RWPE2 (cell line): ENCODE measurements around the gene PCDHGA1.

Experiments
- ATAC-seq: fragments of 200-7000 bp; cut with Tn5 transposase; 3 replicates; pipeline ENCODE4 v1.9.1; 2021; ENCODE audit warnings: low read depth
- DNase-seq: peaks from one replicate; pipeline ENCODE4 v3.0.0-alpha.2; 2020; ENCODE audit warnings: low spot score
- H3K27ac ChIP-seq: fragments of 450-650 bp; 2 replicates; pipeline ENCODE4 v1.5.1; 2017; ENCODE audit warnings: mild to moderate bottlenecking; ENCODE audit not compliant: poor library complexity, severe bottlenecking
- H3K27me3 ChIP-seq: fragments of 250-450 bp; sonication (Bioruptor Pico); 2 replicates; pipeline ENCODE4 v1.5.1; 2021; ENCODE audit warnings: mild to moderate bottlenecking, moderate library complexity; ENCODE audit not compliant: insufficient read depth, poor library complexity, severe bottlenecking
- H3K36me3 ChIP-seq: fragments of 250-450 bp; sonication (Bioruptor Pico); 2 replicates; pipeline ENCODE4 v1.5.1; 2020; ENCODE audit warnings: low read depth, mild to moderate bottlenecking, moderate library complexity
- H3K4me1 ChIP-seq: fragments of 250-450 bp; sonication (Bioruptor Pico); 2 replicates; pipeline ENCODE4 v1.5.1; 2021; ENCODE audit warnings: mild to moderate bottlenecking, moderate library complexity; ENCODE audit not compliant: insufficient read depth, poor library complexity, severe bottlenecking
- H3K4me3 ChIP-seq: fragments of 250-450 bp; sonication (Bioruptor Pico); 2 replicates; pipeline ENCODE4 v1.5.1; 2021; ENCODE audit warnings: mild to moderate bottlenecking, moderate library complexity; ENCODE audit not compliant: severe bottlenecking
- H3K9me3 ChIP-seq: fragments of 250-450 bp; sonication (Bioruptor Pico); 2 replicates; pipeline ENCODE4 v1.5.1; 2021; ENCODE audit warnings: mild to moderate bottlenecking, moderate library complexity; ENCODE audit not compliant: severe bottlenecking
- TF ChIP-seq, protein P1 (sequence below): fragments of 450-650 bp; IDR thresholded peaks from one replicate; pipeline ENCODE4 v1.5.1; 2017; ENCODE audit warnings: mild to moderate bottlenecking, moderate library complexity; ENCODE audit not compliant: poor library complexity, severe bottlenecking

The PCDHGA1 gene

GRCh38 chr5:141515946-141516671 lies 185.8 kb downstream of the PCDHGA1 start:
- TF ChIP-seq, protein P1, sequence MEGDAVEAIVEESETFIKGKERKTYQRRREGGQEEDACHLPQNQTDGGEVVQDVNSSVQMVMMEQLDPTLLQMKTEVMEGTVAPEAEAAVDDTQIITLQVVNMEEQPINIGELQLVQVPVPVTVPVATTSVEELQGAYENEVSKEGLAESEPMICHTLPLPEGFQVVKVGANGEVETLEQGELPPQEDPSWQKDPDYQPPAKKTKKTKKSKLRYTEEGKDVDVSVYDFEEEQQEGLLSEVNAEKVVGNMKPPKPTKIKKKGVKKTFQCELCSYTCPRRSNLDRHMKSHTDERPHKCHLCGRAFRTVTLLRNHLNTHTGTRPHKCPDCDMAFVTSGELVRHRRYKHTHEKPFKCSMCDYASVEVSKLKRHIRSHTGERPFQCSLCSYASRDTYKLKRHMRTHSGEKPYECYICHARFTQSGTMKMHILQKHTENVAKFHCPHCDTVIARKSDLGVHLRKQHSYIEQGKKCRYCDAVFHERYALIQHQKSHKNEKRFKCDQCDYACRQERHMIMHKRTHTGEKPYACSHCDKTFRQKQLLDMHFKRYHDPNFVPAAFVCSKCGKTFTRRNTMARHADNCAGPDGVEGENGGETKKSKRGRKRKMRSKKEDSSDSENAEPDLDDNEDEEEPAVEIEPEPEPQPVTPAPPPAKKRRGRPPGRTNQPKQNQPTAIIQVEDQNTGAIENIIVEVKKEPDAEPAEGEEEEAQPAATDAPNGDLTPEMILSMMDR = no peak
- peaks cover 45% of the 10 kb centered on the region for H3K4me1 ChIP-seq
- ATAC-seq (no peak), DNase-seq (no peak)
- H3K9me3 ChIP-seq = no peaks in the 10 kb centered on the region
- H3K27me3 ChIP-seq = no peaks in the 10 kb centered on the region
- peak overlapping the region; percentile 95 for H3K27ac ChIP-seq
- peaks cover 64% of the 10 kb centered on the region for H3K36me3 ChIP-seq
- no peak overlapping the region for H3K4me3 ChIP-seq

- H3K27me3 ChIP-seq = no peaks in the 10 kb centered on the region
- no peaks in the 10 kb centered on the region for H3K9me3 ChIP-seq
- peaks cover 59% of the 10 kb centered on the region for H3K36me3 ChIP-seq
- peak overlapping the region; percentile 95 for H3K27ac ChIP-seq
- ATAC-seq (no peak), DNase-seq (no peak)
- TF ChIP-seq, protein P1 = no peak
- peaks cover 49% of the 10 kb centered on the region for H3K4me1 ChIP-seq
- H3K4me3 ChIP-seq = no peak overlapping the region
Observed at GRCh38 chr5:141516672-141517025, 186.3 kb downstream of the PCDHGA1 start.

GRCh38 chr5:141517312-141517711 lies 187.0 kb downstream of the PCDHGA1 start:
- H3K4me3 ChIP-seq = no peak overlapping the region
- ATAC-seq (no peak), DNase-seq (no peak)
- no peak overlapping the region for H3K27ac ChIP-seq
- no peaks in the 10 kb centered on the region for H3K27me3 ChIP-seq
- peaks cover 55% of the 10 kb centered on the region for H3K4me1 ChIP-seq
- no peaks in the 10 kb centered on the region for H3K9me3 ChIP-seq
- TF ChIP-seq, protein P1 = no peak
- H3K36me3 ChIP-seq = peaks cover 61% of the 10 kb centered on the region

DNA sequence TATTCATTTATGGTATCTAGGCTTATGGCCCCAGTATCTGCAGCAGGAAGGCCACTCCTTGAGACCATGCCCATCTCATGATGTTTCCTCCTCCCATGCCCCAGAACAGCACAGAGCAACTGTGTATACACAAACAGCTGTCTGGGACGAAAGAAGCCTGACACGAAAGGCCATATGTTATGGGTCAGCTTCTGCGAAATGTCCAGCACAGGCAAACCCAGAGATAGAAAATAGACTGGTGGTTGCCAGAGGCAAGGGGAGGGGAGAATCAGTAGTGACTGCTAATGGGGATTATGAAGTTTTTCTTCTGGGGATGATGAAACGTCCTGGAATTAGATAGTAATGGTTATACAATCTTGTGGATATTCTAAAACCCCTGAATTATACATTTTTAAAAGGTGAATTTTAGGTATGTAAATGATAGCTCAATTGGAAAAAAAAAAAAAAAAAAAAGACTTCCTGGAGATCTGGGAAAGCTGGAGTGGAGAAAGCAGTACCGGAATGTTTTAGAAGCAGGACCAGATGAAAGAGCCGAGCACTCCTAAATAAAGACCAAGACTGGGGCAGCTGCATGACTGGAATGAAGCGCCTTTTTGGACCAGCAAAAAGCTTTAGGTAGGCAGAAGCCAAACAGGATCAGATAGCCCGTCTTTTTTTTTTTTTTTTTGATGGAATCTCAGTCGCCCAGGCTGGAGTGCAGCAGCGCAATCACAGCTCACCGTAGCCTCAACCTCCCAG lies 187.7 kb downstream of the PCDHGA1 start:
- no peak for ATAC-seq
- Histone ChIP-seq H3K9me3 (no peaks in the 10 kb centered on the region), H3K4me3 (no peak overlapping the region), H3K27ac (no peak overlapping the region), H3K27me3 (no peaks in the 10 kb centered on the region), H3K36me3 (peaks cover 63% of the 10 kb centered on the region), H3K4me1 (peaks cover 52% of the 10 kb centered on the region)
- TF ChIP-seq, protein P1 = no peak
- DNase-seq = no peak

GRCh38 chr5:141518618-141519015 lies 188.3 kb downstream of the PCDHGA1 start:
- peaks cover 69% of the 10 kb centered on the region for H3K36me3 ChIP-seq
- H3K4me1 ChIP-seq = peaks cover 46% of the 10 kb centered on the region
- TF ChIP-seq, protein P1 = no peak
- DNase-seq = no peak
- H3K9me3 ChIP-seq = no peaks in the 10 kb centered on the region
- H3K27ac ChIP-seq = no peak overlapping the region
- ATAC-seq = no peak
- H3K27me3 ChIP-seq = no peaks in the 10 kb centered on the region
- H3K4me3 ChIP-seq = no peak overlapping the region
